Upper lobe of left lung (tissue), 4 donors: ENCODE data around the gene MGLL.

Source experiments
- CTCF ChIP-seq, 6 experiments: fragments of 450-650 bp in 4 of 6; fragments of 200-600 bp in 2 of 6; sonication (generic) in 2 of 6; IDR thresholded peaks; one replicate each; pipeline ENCODE4 v1.5.1; 2016 to 2019; ENCODE audit warnings: antibody characterized with exemption in 6 of 6
- POLR2A ChIP-seq, 4 donors: fragments of 450-650 bp; IDR thresholded peaks; one replicate each; pipeline ENCODE4 v1.5.1; 2016 to 2017; ENCODE audit warnings: antibody characterized with exemption in 4 of 4, mild to moderate bottlenecking in 2 of 4
- POLR2AphosphoS5 ChIP-seq, 2 donors: sonication (generic); formaldehyde crosslinking; IDR thresholded peaks; one replicate each; pipeline ENCODE4 v1.5.1; 2017; ENCODE audit warnings: antibody characterized with exemption in 2 of 2

GRCh38 chr3:127815641-127816605 lies 6.4 kb downstream of the MGLL start:
- TF ChIP-seq CTCF (IDR thresholded peaks at IDR 0.05) (no peak), POLR2AphosphoS5 (IDR thresholded peaks at IDR 0.05) (peak in 1 of 2 donors; percentile 26), POLR2A (IDR thresholded peaks at IDR 0.05) (no peak)
